Cardiac muscle cell (in vitro differentiated cells and primary cell): ENCODE measurements around the gene ISM2. TPM values are rescaled to one million over a fixed set of nuclear protein-coding genes. Genes with fewer than 3 reads are reported as not detected.

Experiments
- DNase-seq, 2 donors: peaks; one replicate each; pipeline versions ENCODE4 v3.0.0 to v3.0.0-alpha.2; 2010 to 2017; ENCODE audit warnings: low read depth in 1 of 2, low spot score in 1 of 2
- H3K27ac ChIP-seq: fragments of 200-600 bp; sonication (generic); 2 replicates; pipeline ENCODE4 v1.5.1; 2016
- H3K27me3 ChIP-seq: fragments of 200-600 bp; sonication (generic); 2 replicates; pipeline ENCODE4 v1.6.0; 2016; ENCODE audit warnings: control low read depth
- H3K36me3 ChIP-seq: fragments of 200-600 bp; sonication (generic); 2 replicates; pipeline ENCODE4 v1.5.1; 2016; ENCODE audit warnings: control low read depth
- H3K4me1 ChIP-seq: fragments of 200-600 bp; sonication (generic); 2 replicates; pipeline ENCODE4 v1.8.1; 2017; ENCODE audit warnings: low read depth, mild to moderate bottlenecking, mixed run types
- H3K4me3 ChIP-seq: fragments of 200-600 bp; sonication (generic); 2 replicates; pipeline ENCODE4 v1.5.1; 2016; ENCODE audit warnings: mild to moderate bottlenecking
- H3K9me3 ChIP-seq: fragments of 200-600 bp; sonication (generic); 2 replicates; pipeline ENCODE4 v1.5.1; 2017; ENCODE audit warnings: low read depth, mild to moderate bottlenecking, control low read depth
- polyA plus RNA-seq: library from polyadenylated mRNA; unstranded; fragments of >200 nt; fragmentation: Nextera tagmentation; extraction: Ambion mirVana; gene quantifications from 2 replicates; pipeline ENCODE4 v1.2.1, GENCODE V29; 2016
- total RNA-seq: library from RNA; depleted of rRNA; stranded (reverse); fragments of >200 nt; gene quantifications from 2 replicates; pipeline ENCODE4 v1.2.3, GENCODE V29; 2016
- TF ChIP-seq, protein P1 (sequence below): IDR thresholded peaks from 2 replicates; pipeline ENCODE4 v1.5.1; 2012; ENCODE audit warnings: low read depth, mild to moderate bottlenecking, low read length

The ISM2 gene
- total and polyA plus RNA-seq, 2 experiments from 2014 or later, result 0.83 TPM; not detected in 1

DNA sequence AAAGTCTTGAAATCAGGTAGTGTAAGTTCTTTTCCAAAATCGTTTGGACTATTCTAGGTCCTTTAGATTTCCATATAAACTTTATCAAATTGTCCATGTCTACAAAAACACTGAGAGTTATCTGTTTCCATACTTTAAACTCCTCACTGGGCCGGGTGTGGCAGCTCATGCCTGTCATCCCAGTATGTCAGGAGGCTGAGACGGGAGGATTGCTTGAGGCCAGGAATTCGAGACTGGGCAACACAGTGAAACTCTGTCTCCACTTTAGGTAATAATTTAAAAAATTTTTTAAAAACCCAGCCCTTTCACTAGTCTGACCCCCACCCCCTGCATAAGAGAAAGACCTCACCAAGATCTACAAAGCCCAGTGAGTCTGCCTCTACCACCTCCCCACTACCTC is 6.4 kb upstream of the ISM2 start:
- DNase-seq, result no peak
- H3K36me3 ChIP-seq, result no peaks in the 10 kb centered on the region
- no peaks in the 10 kb centered on the region for H3K9me3 ChIP-seq
- H3K4me1 ChIP-seq, result no peaks in the 10 kb centered on the region
- TF ChIP-seq, protein P1, sequence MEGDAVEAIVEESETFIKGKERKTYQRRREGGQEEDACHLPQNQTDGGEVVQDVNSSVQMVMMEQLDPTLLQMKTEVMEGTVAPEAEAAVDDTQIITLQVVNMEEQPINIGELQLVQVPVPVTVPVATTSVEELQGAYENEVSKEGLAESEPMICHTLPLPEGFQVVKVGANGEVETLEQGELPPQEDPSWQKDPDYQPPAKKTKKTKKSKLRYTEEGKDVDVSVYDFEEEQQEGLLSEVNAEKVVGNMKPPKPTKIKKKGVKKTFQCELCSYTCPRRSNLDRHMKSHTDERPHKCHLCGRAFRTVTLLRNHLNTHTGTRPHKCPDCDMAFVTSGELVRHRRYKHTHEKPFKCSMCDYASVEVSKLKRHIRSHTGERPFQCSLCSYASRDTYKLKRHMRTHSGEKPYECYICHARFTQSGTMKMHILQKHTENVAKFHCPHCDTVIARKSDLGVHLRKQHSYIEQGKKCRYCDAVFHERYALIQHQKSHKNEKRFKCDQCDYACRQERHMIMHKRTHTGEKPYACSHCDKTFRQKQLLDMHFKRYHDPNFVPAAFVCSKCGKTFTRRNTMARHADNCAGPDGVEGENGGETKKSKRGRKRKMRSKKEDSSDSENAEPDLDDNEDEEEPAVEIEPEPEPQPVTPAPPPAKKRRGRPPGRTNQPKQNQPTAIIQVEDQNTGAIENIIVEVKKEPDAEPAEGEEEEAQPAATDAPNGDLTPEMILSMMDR, result no peak
- H3K4me3 ChIP-seq, result no peak overlapping the region
- H3K27me3 ChIP-seq, result peaks cover 11% of the 10 kb centered on the region
- H3K27ac ChIP-seq, result no peak overlapping the region

DNA sequence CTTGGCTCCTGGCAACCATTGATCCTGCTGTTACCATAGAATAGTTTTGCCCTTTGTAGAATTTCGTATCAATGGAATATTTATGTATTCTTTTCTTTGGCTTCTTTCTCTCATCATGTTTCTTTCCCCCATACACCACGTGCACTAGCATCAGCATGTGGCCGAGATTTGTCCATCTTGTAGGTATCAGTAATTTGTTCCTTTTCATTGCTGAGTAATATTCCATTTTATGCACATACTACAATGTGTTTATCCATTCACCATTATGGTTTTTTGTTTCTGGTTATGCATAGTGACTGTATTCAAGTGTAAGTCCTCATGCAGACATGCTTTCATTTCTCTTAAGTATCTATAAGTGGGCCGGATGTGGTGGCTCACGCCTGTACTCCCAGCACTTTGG is 4.5 kb upstream of the ISM2 start:
- DNase-seq, result no peak
- TF ChIP-seq, protein P1, result no peak
- Histone ChIP-seq H3K4me3 (no peak overlapping the region), H3K36me3 (no peaks in the 10 kb centered on the region), H3K9me3 (no peaks in the 10 kb centered on the region), H3K4me1 (no peaks in the 10 kb centered on the region), H3K27me3 (peaks cover 30% of the 10 kb centered on the region), H3K27ac (no peak overlapping the region)

DNA sequence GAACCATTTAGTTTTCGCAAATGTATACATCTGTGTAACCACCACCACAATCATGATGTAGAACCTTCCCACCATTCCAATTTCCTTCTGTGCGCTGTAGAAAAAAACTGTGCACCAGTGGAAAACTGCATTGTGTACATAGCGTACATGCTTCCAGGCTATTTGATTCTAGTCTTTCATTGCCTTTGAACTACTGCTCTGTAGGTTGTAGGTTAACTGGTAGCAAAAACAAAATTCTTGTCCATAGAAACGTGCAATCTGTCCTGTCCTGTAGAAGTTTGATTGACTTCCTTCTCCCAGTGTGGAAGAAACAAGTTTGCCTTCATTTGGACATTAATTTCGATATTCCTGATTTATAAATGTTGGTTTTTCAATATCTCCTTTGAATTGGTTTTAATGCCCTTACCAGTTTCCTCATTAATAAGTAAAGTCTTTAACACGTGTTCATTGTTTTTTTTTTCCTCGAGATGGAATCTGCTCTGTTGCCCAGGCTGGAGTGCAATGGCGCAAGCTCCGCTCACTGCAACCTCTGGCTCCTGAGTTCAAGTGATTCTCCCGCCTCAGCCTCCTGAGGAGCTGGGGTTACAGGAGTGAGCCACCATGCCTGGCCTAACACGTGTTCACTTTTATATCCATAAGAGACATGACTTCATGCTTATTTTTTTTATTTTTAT is 3.6 kb upstream of the ISM2 start:
- Histone ChIP-seq H3K4me1 (no peaks in the 10 kb centered on the region), H3K9me3 (no peaks in the 10 kb centered on the region), H3K36me3 (no peaks in the 10 kb centered on the region), H3K4me3 (no peak overlapping the region), H3K27ac (no peak overlapping the region), H3K27me3 (peaks cover 39% of the 10 kb centered on the region)
- no peak for DNase-seq
- TF ChIP-seq, protein P1, result no peak

DNA sequence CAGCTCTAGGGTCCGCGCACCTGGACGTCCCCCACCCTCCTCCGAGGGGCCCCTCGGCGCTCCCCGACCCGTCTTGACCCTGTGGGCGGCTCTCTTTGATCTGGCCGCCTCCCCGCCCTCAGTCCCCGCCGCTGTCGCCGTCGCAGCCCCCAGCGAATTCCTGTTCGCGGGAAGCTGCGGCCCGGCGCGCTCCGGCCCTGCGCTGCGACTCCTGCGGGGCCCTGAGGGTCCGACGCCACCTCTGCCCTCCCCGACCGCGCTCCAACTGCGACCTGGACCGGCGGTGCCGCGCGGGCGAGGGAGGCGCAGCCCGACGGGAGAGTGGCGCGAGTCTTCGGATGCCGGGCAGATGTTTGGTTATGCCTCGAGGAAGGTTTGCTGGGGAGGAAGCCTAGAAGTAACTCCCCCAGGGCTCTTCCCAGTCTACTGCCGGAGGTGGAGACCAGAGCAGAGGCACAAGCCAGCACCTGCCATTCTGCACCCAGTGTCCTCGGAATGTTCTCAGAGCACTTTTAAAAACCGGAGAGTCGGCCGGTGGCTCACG is 440 bp upstream of the ISM2 start:
- peaks cover 43% of the 10 kb centered on the region for H3K27me3 ChIP-seq
- no peaks in the 10 kb centered on the region for H3K4me1 ChIP-seq
- H3K27ac ChIP-seq, result no peak overlapping the region
- DNase-seq, result peak in 1 of 2 donors; percentile 38
- H3K4me3 ChIP-seq, result peak overlapping the region; percentile 51
- H3K36me3 ChIP-seq, result no peaks in the 10 kb centered on the region
- TF ChIP-seq, protein P1, result no peak
- no peaks in the 10 kb centered on the region for H3K9me3 ChIP-seq

DNA sequence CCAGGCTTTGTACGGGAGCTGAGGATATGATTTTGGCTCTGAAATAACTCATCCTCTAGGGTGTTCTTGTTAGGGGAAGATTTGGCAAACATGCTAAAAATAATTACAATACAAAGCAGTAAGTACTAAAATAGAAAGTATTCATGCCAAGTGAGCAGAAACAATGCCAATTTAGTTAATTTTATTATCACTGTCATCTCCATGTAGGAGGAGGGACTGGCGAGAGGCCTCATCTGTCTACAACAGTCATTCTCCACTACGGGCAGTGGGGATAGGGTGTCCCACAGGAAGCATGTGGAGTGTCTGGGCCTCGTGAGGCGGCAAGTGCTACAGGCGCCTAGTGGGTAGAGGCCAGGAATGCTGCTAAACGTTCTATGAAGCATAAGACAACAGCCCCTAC is 3.3 kb downstream of the ISM2 start:
- H3K4me1 ChIP-seq, result no peaks in the 10 kb centered on the region
- H3K4me3 ChIP-seq, result no peak overlapping the region
- peaks cover 35% of the 10 kb centered on the region for H3K27me3 ChIP-seq
- no peak for DNase-seq
- no peak overlapping the region for H3K27ac ChIP-seq
- H3K36me3 ChIP-seq, result no peaks in the 10 kb centered on the region
- H3K9me3 ChIP-seq, result no peaks in the 10 kb centered on the region
- TF ChIP-seq, protein P1, result no peak
